GM12878 (cell line): ENCODE results near the gene KLF6. TPM values are rescaled to one million over a fixed set of nuclear protein-coding genes. Genes with fewer than 3 reads are reported as not detected.

Experiments
- ATAC-seq: fragments of 200-7000 bp; cut with Tn5 transposase; 3 replicates; pipeline ENCODE4 v1.9.1; 2020; ENCODE audit warnings: mild to moderate bottlenecking, moderate library complexity
- BruUV-seq: library from RNA; stranded (reverse); fragments of 400-500 nt; replicated peaks from 2 replicates; lab custom pipeline; 2021; lab: Mats Ljungman, UMichigan
- CTCF ChIA-PET: fragments of 300-600 bp; sonication (Branson Sonifier 250); formaldehyde crosslinking; extraction: SDS; loops from one replicate; lab custom pipeline; 2021; ENCODE audit warnings: inconsistent platforms; lab: Yijun Ruan, JAX
- POLR2A ChIA-PET: fragments of 350-600 bp; formaldehyde crosslinking; extraction: SDS; loops from one replicate; lab custom pipeline; 2021; ENCODE audit warnings: inconsistent platforms; lab: Charles Lee
- RAD21 ChIA-PET: fragments of 300-600 bp; sonication (Branson Sonifier 250); formaldehyde crosslinking; loops from one replicate; lab custom pipeline; 2023; ENCODE audit warnings: antibody characterized with exemption; ENCODE audit not compliant: unreplicated experiment; lab: Charles Lee
- SMC1A ChIA-PET: fragments of 300-600 bp; sonication (Branson Sonifier 250); formaldehyde crosslinking; loops from one replicate; lab custom pipeline; 2023; ENCODE audit not compliant: unreplicated experiment, uncharacterized antibody; lab: Charles Lee
- DNase-seq: peaks from one replicate; pipeline ENCODE4 v3.0.0-alpha.2; 2011; ENCODE audit warnings: low read depth, low spot score
- FAIRE-seq: peaks from 3 replicates; lab custom pipeline; 2011; peaks lifted over from hg19 to GRCh38; lab: Jason Lieb, UNC
- H2AFZ ChIP-seq: 2 replicates; pipeline ENCODE4 v1.6.0; 2011; ENCODE audit warnings: low read depth, low read length, control low read depth; ENCODE audit not compliant: control insufficient read depth
- H3K27ac ChIP-seq: 2 replicates; pipeline ENCODE4 v1.5.1; 2011; ENCODE audit warnings: control low read depth; ENCODE audit not compliant: control insufficient read depth, insufficient read depth
- H3K27me3 ChIP-seq, 2 experiments: replicated peaks in 1 of 2; 2 replicates each; pipeline versions ENCODE4 v1.6.0 to v1.6.1; 2011; ENCODE audit warnings: low read length in 1 of 2; ENCODE audit not compliant: control insufficient read depth in 2 of 2, insufficient read depth in 2 of 2
- H3K36me3 ChIP-seq, 2 experiments: 2 replicates each; pipeline ENCODE4 v1.5.1; 2011; ENCODE audit warnings: low read length in 1 of 2; ENCODE audit not compliant: control insufficient read depth in 2 of 2, insufficient read depth in 2 of 2
- H3K4me1 ChIP-seq: 2 replicates; pipeline ENCODE4 v1.6.1; 2011; ENCODE audit warnings: mild to moderate bottlenecking, low read length, moderate library complexity, mixed read lengths; ENCODE audit not compliant: control insufficient read depth, insufficient read depth
- H3K4me2 ChIP-seq: 2 replicates; pipeline ENCODE4 v1.6.0; 2011; ENCODE audit warnings: control low read depth; ENCODE audit not compliant: control insufficient read depth, insufficient read depth
- H3K4me3 ChIP-seq: fragments of 200-600 bp; sonication (generic); 2 replicates; pipeline ENCODE4 v1.5.1; 2016
- H3K79me2 ChIP-seq: 2 replicates; pipeline ENCODE4 v1.6.0; 2011; ENCODE audit warnings: low read length; ENCODE audit not compliant: control insufficient read depth, insufficient read depth
- H3K9ac ChIP-seq: 2 replicates; pipeline ENCODE4 v1.8.0; 2011; ENCODE audit warnings: low read length, control low read depth, mixed read lengths; ENCODE audit not compliant: control insufficient read depth, insufficient read depth
- H3K9me3 ChIP-seq: replicated peaks from 3 replicates; pipeline ENCODE4 v1.5.1; 2011; ENCODE audit warnings: mild to moderate bottlenecking, low read length; ENCODE audit not compliant: control insufficient read depth, insufficient read depth
- H4K20me1 ChIP-seq: 2 replicates; pipeline ENCODE4 v1.6.0; 2011; ENCODE audit not compliant: control insufficient read depth, insufficient read depth
- BHLHE40 ChIP-seq, 2 experiments: fragments of 450-650 bp in 1 of 2; IDR thresholded peaks; 2 replicates each; pipeline ENCODE4 v1.6.1; 2011 to 2017; ENCODE audit warnings: low read depth in 2 of 2, borderline replicate concordance in 1 of 2, improper control_type of control experiment in 1 of 2, low read length in 1 of 2, mild to moderate bottlenecking in 1 of 2
- CEBPB ChIP-seq, 2 experiments: fragments of 150-350 bp in 1 of 2; IDR thresholded peaks; 2 replicates each; pipeline ENCODE4 v1.6.1; 2012 to 2014; ENCODE audit warnings: low read depth in 2 of 2, low read length in 2 of 2, borderline replicate concordance in 1 of 2, inconsistent platforms in 1 of 2
- DPF2 ChIP-seq: fragments of 450-650 bp; IDR thresholded peaks from 2 replicates; pipeline ENCODE4 v1.6.1; 2017; ENCODE audit warnings: mild to moderate bottlenecking
- MEF2B ChIP-seq: fragments of 450-650 bp; IDR thresholded peaks from 2 replicates; pipeline ENCODE4 v1.6.1; 2018; ENCODE audit warnings: mild to moderate bottlenecking, moderate library complexity; ENCODE audit not compliant: partially characterized antibody, poor library complexity, severe bottlenecking
- MTA2 ChIP-seq: fragments of 450-650 bp; IDR thresholded peaks from 2 replicates; pipeline ENCODE4 v1.6.1; 2016; ENCODE audit warnings: low read depth, mild to moderate bottlenecking, moderate library complexity
- NR2F1 ChIP-seq: fragments of 450-650 bp; conservative IDR thresholded peaks from 2 replicates; pipeline ENCODE4 v1.6.1; 2017; ENCODE audit warnings: mild to moderate bottlenecking
- ZNF217 ChIP-seq: fragments of 450-650 bp; IDR thresholded peaks from 2 replicates; pipeline ENCODE4 v1.6.1; 2017; ENCODE audit warnings: antibody characterized with exemption, mild to moderate bottlenecking
- ZNF622 ChIP-seq: fragments of 450-650 bp; IDR thresholded peaks from 2 replicates; pipeline ENCODE4 v1.6.1; 2017; ENCODE audit warnings: mild to moderate bottlenecking, inconsistent platforms
- WGBS: methylation state at CpG from one replicate; pipeline ENCODE4 v1.1.6; 2016; ENCODE audit warnings: low lambda C conversion rate; ENCODE audit not compliant: insufficient replicate concordance, insufficient coverage; ENCODE audit errors: missing lambda C conversion rate; 5-methylcytosine and 5-hydroxymethylcytosine counted together
- in situ Hi-C: fragments of 300-500 bp; cut with MboI; formaldehyde crosslinking; loops from 9 replicates; pipeline ENCODE4 v1.14.3; 2018; ENCODE audit warnings: mixed read lengths
- intact Hi-C: fragments of 100-400 bp; cut with micrococcal nuclease; formaldehyde crosslinking; loops from one replicate; pipeline ENCODE4 v1.14.2; 2022; ENCODE audit not compliant: unreplicated experiment
- polyA plus RNA-seq, 11 experiments: library from polyadenylated mRNA; depleted of rRNA in 4 of 11; unstranded in 6 of 11; stranded (reverse) in 5 of 11; fragments of >200 nt; fragmentation: Nextera tagmentation in 4 of 11; fragmentation: Illumina TruSeq in 1 of 11; extraction: Ambion mirVana in 4 of 11; extraction: Trizol in 1 of 11; gene quantifications; 1 replicate in 1 of 11; 2 replicates in 10 of 11; pipeline versions ENCODE4 v1.2.1 to v1.2.3, GENCODE V29; 2011 to 2016; ENCODE audit warnings: inconsistent platforms in 2 of 11, missing spikeins in 2 of 11, low read depth in 1 of 11
- total RNA-seq, 4 experiments: library from RNA; depleted of rRNA in 3 of 4; stranded (reverse); fragments of >200 nt in 3 of 4; fragmentation: Illumina TruSeq in 1 of 4; extraction: Trizol in 1 of 4; gene quantifications; 2 replicates each; pipeline versions ENCODE4 v1.2.1 to v1.2.3, GENCODE V29; 2013 to 2021
- TF ChIP-seq, protein P1 (sequence below): IDR thresholded peaks from 2 replicates; pipeline ENCODE4 v1.6.1; 2012; ENCODE audit warnings: improper control_type of control experiment, low read depth, low read length; ENCODE audit not compliant: insufficient replicate concordance
- TF ChIP-seq, protein P2 (sequence below): fragments of 450-650 bp; IDR thresholded peaks from 2 replicates; pipeline ENCODE4 v1.6.1; 2017; ENCODE audit warnings: low read depth, mild to moderate bottlenecking, moderate library complexity
- TF ChIP-seq, protein P3 (sequence below): fragments of 450-650 bp; IDR thresholded peaks from 2 replicates; pipeline ENCODE4 v1.6.1; 2017; ENCODE audit warnings: mild to moderate bottlenecking

KLF6 gene
- total and polyA plus RNA-seq, 10 of the 15 experiments (the other 5 are each of a cell fraction or from before 2014, with no cell fraction given): 7.4 to 54.1 (median 23.5) TPM

DNA sequence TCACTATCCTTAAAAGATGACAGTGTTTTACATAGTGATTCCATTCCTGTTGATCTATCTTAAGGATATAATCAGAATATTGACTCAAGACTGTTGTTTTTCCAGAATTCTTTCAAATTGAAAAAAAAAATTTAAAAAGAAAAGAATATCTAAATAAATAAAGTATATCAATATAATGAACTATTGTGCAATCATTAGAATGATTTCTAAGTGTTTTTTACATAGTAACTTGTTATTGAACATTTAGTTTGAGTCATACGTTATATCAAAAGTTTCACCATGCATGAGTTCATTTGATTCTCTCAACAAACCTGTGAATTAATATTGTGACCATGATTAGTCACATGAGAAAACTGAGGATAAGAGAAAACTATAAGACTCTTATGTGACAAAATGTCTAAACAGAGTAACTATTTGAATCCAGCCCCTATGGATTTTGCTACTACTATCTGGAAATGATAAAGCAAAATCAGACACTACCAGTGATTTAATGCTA lies 46.1 kb downstream of the KLF6 start (continued):
- TF ChIP-seq, protein P1, sequence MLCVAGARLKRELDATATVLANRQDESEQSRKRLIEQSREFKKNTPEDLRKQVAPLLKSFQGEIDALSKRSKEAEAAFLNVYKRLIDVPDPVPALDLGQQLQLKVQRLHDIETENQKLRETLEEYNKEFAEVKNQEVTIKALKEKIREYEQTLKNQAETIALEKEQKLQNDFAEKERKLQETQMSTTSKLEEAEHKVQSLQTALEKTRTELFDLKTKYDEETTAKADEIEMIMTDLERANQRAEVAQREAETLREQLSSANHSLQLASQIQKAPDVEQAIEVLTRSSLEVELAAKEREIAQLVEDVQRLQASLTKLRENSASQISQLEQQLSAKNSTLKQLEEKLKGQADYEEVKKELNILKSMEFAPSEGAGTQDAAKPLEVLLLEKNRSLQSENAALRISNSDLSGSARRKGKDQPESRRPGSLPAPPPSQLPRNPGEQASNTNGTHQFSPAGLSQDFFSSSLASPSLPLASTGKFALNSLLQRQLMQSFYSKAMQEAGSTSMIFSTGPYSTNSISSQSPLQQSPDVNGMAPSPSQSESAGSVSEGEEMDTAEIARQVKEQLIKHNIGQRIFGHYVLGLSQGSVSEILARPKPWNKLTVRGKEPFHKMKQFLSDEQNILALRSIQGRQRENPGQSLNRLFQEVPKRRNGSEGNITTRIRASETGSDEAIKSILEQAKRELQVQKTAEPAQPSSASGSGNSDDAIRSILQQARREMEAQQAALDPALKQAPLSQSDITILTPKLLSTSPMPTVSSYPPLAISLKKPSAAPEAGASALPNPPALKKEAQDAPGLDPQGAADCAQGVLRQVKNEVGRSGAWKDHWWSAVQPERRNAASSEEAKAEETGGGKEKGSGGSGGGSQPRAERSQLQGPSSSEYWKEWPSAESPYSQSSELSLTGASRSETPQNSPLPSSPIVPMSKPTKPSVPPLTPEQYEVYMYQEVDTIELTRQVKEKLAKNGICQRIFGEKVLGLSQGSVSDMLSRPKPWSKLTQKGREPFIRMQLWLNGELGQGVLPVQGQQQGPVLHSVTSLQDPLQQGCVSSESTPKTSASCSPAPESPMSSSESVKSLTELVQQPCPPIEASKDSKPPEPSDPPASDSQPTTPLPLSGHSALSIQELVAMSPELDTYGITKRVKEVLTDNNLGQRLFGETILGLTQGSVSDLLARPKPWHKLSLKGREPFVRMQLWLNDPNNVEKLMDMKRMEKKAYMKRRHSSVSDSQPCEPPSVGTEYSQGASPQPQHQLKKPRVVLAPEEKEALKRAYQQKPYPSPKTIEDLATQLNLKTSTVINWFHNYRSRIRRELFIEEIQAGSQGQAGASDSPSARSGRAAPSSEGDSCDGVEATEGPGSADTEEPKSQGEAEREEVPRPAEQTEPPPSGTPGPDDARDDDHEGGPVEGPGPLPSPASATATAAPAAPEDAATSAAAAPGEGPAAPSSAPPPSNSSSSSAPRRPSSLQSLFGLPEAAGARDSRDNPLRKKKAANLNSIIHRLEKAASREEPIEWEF: no peak

DNA sequence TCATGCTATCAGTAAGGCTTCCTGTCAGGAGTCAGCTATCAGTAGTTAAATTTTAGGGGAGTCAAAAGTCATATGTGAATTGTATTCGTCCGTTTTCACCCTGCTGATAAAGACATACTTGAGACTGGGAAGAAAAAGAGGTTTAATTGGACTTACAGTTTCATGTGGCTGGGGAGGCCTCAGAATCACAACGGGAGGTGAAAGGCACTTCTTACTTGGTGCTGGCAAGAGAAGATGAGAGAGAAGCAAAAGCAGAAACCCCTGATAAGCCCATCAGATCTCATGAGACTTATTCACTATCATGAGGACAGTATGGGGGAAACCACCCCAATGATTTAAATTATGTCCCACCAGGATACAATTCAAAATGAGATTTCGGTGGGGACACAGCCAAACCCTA lies 47.1 kb downstream of the KLF6 start:
- Histone ChIP-seq H3K4me2 (no peak overlapping the region), H3K36me3 (no peaks in the 10 kb centered on the region), H2AFZ (no peak overlapping the region), H3K4me3 (no peak overlapping the region), H3K27ac (no peak overlapping the region), H4K20me1 (no peaks in the 10 kb centered on the region), H3K27me3 (no peaks in the 10 kb centered on the region), H3K9me3 (no peaks in the 10 kb centered on the region), H3K4me1 (peaks cover 5% of the 10 kb centered on the region; the same call in 1 of the 2 replicates), H3K79me2 (no peaks in the 10 kb centered on the region), H3K9ac (no peak overlapping the region)
- CTCF ChIA-PET: interaction anchor here (0.8 to 1.8 kb wide), 4 partner anchors 12 to 540 kb away, joined by 3 to 5 read pairs (median 4); no protein-coding TSS in a partner anchor
- ATAC-seq (peak; percentile 46), DNase-seq (no peak), FAIRE-seq (no peak)
- in situ Hi-C loops (no loop called here), intact Hi-C loops (loop anchor here (10.0 kb wide), 1 partner anchor 917 kb away; no protein-coding TSS in a partner anchor)
- WGBS: 37% methylated on average over 4 of the region's 4 CpGs
- TF ChIP-seq NR2F1 (peak; percentile 77; the same call in 1 of the 2 replicates), MTA2 (0 out of 2 replicates have a peak, but pooled peaks have one; percentile 51), ZNF217 (peak; percentile 50; the same call in 1 of the 2 replicates), DPF2 (0 out of 2 replicates have a peak, but pooled peaks have one; percentile 27), CEBPB (IDR thresholded peaks at IDR 0.05; ENCODE audit: borderline replicate concordance in 1 of 2, low read depth in 2 of 2, low read length in 2 of 2) (no peak), ZNF622 (no peak), MEF2B (peak; percentile 55), BHLHE40 (IDR thresholded peaks at IDR 0.05; ENCODE audit: borderline replicate concordance in 1 of 2, low read depth in 2 of 2, low read length in 1 of 2) (no peak)
- TF ChIP-seq, protein P2, sequence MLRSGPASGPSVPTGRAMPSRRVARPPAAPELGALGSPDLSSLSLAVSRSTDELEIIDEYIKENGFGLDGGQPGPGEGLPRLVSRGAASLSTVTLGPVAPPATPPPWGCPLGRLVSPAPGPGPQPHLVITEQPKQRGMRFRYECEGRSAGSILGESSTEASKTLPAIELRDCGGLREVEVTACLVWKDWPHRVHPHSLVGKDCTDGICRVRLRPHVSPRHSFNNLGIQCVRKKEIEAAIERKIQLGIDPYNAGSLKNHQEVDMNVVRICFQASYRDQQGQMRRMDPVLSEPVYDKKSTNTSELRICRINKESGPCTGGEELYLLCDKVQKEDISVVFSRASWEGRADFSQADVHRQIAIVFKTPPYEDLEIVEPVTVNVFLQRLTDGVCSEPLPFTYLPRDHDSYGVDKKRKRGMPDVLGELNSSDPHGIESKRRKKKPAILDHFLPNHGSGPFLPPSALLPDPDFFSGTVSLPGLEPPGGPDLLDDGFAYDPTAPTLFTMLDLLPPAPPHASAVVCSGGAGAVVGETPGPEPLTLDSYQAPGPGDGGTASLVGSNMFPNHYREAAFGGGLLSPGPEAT: peak; percentile 48; the same call in 1 of the 2 replicates
- TF ChIP-seq, protein P3, sequence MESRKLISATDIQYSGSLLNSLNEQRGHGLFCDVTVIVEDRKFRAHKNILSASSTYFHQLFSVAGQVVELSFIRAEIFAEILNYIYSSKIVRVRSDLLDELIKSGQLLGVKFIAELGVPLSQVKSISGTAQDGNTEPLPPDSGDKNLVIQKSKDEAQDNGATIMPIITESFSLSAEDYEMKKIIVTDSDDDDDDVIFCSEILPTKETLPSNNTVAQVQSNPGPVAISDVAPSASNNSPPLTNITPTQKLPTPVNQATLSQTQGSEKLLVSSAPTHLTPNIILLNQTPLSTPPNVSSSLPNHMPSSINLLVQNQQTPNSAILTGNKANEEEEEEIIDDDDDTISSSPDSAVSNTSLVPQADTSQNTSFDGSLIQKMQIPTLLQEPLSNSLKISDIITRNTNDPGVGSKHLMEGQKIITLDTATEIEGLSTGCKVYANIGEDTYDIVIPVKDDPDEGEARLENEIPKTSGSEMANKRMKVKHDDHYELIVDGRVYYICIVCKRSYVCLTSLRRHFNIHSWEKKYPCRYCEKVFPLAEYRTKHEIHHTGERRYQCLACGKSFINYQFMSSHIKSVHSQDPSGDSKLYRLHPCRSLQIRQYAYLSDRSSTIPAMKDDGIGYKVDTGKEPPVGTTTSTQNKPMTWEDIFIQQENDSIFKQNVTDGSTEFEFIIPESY: no peak
- SMC1A ChIA-PET: interaction anchor here (0.7 to 1.7 kb wide), 6 partner anchors 10 to 20 kb away, joined by 3 to 7 read pairs (median 4); no protein-coding TSS in a partner anchor
- RAD21 ChIA-PET: interaction anchor here (0.8 to 2.2 kb wide), 7 partner anchors 12 to 44 kb away, joined by 3 to 5 read pairs (median 4); no protein-coding TSS in a partner anchor
- POLR2A ChIA-PET: interaction anchor here (1.9 kb wide), 1 partner anchor 44 kb away, joined by 6 read pairs; no protein-coding TSS in a partner anchor
- BruUV-seq: no TSS peak
